Liver (tissue), 9 donors: ENCODE measurements around the gene STK17A. TPM values are rescaled to one million over a fixed set of nuclear protein-coding genes. Genes with fewer than 3 reads are reported as not detected.

Experiments used
- DNase-seq: peaks from one replicate; pipeline ENCODE4 v3.0.0-alpha.2; 2017; ENCODE audit warnings: low spot score
- H3K27ac ChIP-seq, 2 donors: one replicate each; pipeline ENCODE4 v1.7.0; 2013; ENCODE audit warnings: inconsistent platforms in 2 of 2, low read length in 2 of 2, control low read depth in 1 of 2, low read depth in 1 of 2, mild to moderate bottlenecking in 1 of 2
- H3K27me3 ChIP-seq, 4 donors: one replicate each; pipeline versions ENCODE4 v1.6.1 to v1.7.0; 2013; ENCODE audit warnings: low read length in 3 of 4, inconsistent platforms in 1 of 4, mild to moderate bottlenecking in 1 of 4, moderate library complexity in 1 of 4; ENCODE audit not compliant: control insufficient read depth in 4 of 4, insufficient read depth in 4 of 4
- H3K36me3 ChIP-seq, 4 donors: one replicate each; pipeline versions ENCODE4 v1.6.1 to v1.7.0; 2013; ENCODE audit warnings: low read length in 3 of 4, mild to moderate bottlenecking in 3 of 4, low read depth in 1 of 4, moderate library complexity in 1 of 4; ENCODE audit not compliant: control insufficient read depth in 4 of 4, insufficient read depth in 3 of 4
- H3K4me1 ChIP-seq, 4 donors: one replicate each; pipeline versions ENCODE4 v1.6.1 to v1.7.0; 2013; ENCODE audit warnings: low read length in 3 of 4, mild to moderate bottlenecking in 3 of 4, moderate library complexity in 1 of 4; ENCODE audit not compliant: control insufficient read depth in 4 of 4, insufficient read depth in 4 of 4
- H3K4me3 ChIP-seq, 3 donors: one replicate each; pipeline versions ENCODE4 v1.6.1 to v1.7.0; 2013; ENCODE audit warnings: low read length in 3 of 3, control low read depth in 1 of 3, low read depth in 1 of 3, mild to moderate bottlenecking in 1 of 3
- H3K9ac ChIP-seq, 2 donors: one replicate each; pipeline ENCODE4 v1.7.0; 2013; ENCODE audit warnings: low read length in 2 of 2, mild to moderate bottlenecking in 2 of 2, moderate library complexity in 2 of 2, control low read depth in 1 of 2, low read depth in 1 of 2
- H3K9me3 ChIP-seq, 4 donors: one replicate each; pipeline versions ENCODE4 v1.6.1 to v1.7.0; 2013; ENCODE audit warnings: low read length in 3 of 4; ENCODE audit not compliant: control insufficient read depth in 4 of 4
- ATF3 ChIP-seq: IDR thresholded peaks from 2 replicates; pipeline ENCODE4 v1.6.1; 2016; ENCODE audit warnings: antibody characterized with exemption
- EGR1 ChIP-seq, 2 donors: IDR thresholded peaks; 2 replicates each; pipeline ENCODE4 v1.6.1; 2016 to 2018; ENCODE audit warnings: antibody characterized with exemption in 2 of 2, low read depth in 2 of 2
- FOXA1 ChIP-seq: IDR thresholded peaks from 2 replicates; pipeline ENCODE4 v1.6.1; 2016; ENCODE audit warnings: antibody characterized with exemption
- FOXA2 ChIP-seq: IDR thresholded peaks from 2 replicates; pipeline ENCODE4 v1.6.1; 2016; ENCODE audit warnings: antibody characterized with exemption
- GABPA ChIP-seq, 2 donors: IDR thresholded peaks in 1 of 2; conservative IDR thresholded peaks in 1 of 2; 2 replicates each; pipeline ENCODE4 v1.6.1; 2016; ENCODE audit warnings: antibody characterized with exemption in 2 of 2, mild to moderate bottlenecking in 1 of 2, moderate library complexity in 1 of 2
- HNF4A ChIP-seq, 2 donors: conservative IDR thresholded peaks; 2 replicates each; pipeline ENCODE4 v1.6.1; 2016; ENCODE audit warnings: antibody characterized with exemption in 2 of 2, mild to moderate bottlenecking in 2 of 2
- HNF4G ChIP-seq: IDR thresholded peaks from 2 replicates; pipeline ENCODE4 v1.6.1; 2016; ENCODE audit warnings: antibody characterized with exemption
- JUND ChIP-seq, 2 donors: IDR thresholded peaks; 2 replicates each; pipeline ENCODE4 v1.6.1; 2016; ENCODE audit warnings: antibody characterized with exemption in 2 of 2
- NR2F2 ChIP-seq: IDR thresholded peaks from 2 replicates; pipeline ENCODE4 v1.6.1; 2016; ENCODE audit warnings: antibody characterized with exemption
- RXRA ChIP-seq, 2 donors: IDR thresholded peaks; 2 replicates each; pipeline ENCODE4 v1.6.1; 2017 to 2018; ENCODE audit warnings: antibody characterized with exemption in 2 of 2, mild to moderate bottlenecking in 1 of 2
- SP1 ChIP-seq: IDR thresholded peaks from 2 replicates; pipeline ENCODE4 v1.6.1; 2018; ENCODE audit warnings: antibody characterized with exemption, mild to moderate bottlenecking
- TAF1 ChIP-seq: conservative IDR thresholded peaks from 2 replicates; pipeline ENCODE4 v1.6.1; 2016; ENCODE audit warnings: antibody characterized with exemption, mild to moderate bottlenecking
- YY1 ChIP-seq: IDR thresholded peaks from 2 replicates; pipeline ENCODE4 v1.6.1; 2016; ENCODE audit warnings: antibody characterized with exemption, mild to moderate bottlenecking
- ZBTB33 ChIP-seq: IDR thresholded peaks from 2 replicates; pipeline ENCODE4 v1.6.1; 2016; ENCODE audit warnings: antibody characterized with exemption
- WGBS: extraction: QIAGEN DNeasy Blood & Tissue Kit; methylation state at CpG from one replicate; pipeline ENCODE4 v1.1.7; 2013; 5-methylcytosine and 5-hydroxymethylcytosine counted together
- polyA plus RNA-seq, 2 donors: library from polyadenylated mRNA; stranded (reverse) in 1 of 2; unstranded in 1 of 2; fragments of 200-250 nt in 1 of 2; fragments of >200 nt in 1 of 2; fragmentation: Nextera tagmentation in 1 of 2; extraction: Ambion mirVana in 1 of 2; gene quantifications; one replicate each; pipeline versions ENCODE4 v1.2.1 to v1.2.3, GENCODE V29; 2013 to 2015
- total RNA-seq, 2 donors: library from RNA; depleted of rRNA; stranded (reverse); fragments of >200 nt; gene quantifications; one replicate each; pipeline ENCODE4 v1.2.3, GENCODE V29; 2014
- donor health status: healthy.
- donor health status: healthy.
- donor health status: healthy.
- donor health status: healthy.
- donor health status: healthy.

The STK17A gene
- total and polyA plus RNA-seq, 4 donors, result 3.0 to 18.2 (median 7.2) TPM

GRCh38 chr7:43604251-43604650, 21.3 kb downstream of the STK17A start:
- Histone ChIP-seq H3K27ac (no peak overlapping the region), H3K9me3 (no peaks in the 10 kb centered on the region), H3K9ac (no peak overlapping the region), H3K27me3 (no peaks in the 10 kb centered on the region), H3K4me3 (no peak overlapping the region), H3K36me3 (peaks cover 0 to 5% (median 0%) of the 10 kb centered on the region in 4 donors), H3K4me1 (no peaks in the 10 kb centered on the region)
- TF ChIP-seq HNF4G, result no peak
- no peak for TF ChIP-seq GABPA (IDR thresholded peaks at IDR 0.05 in 1 of 2, conservative IDR thresholded peaks at IDR 0.05 in 1 of 2)
- no peak for TF ChIP-seq ZBTB33
- no peak for TF ChIP-seq FOXA2
- TF ChIP-seq HNF4A (conservative IDR thresholded peaks at IDR 0.05), result no peak
- no peak for TF ChIP-seq TAF1
- TF ChIP-seq JUND (IDR thresholded peaks at IDR 0.05), result no peak
- DNase-seq, result no peak
- WGBS, result 92% methylated on average over 1 of the region's 1 CpG

GRCh38 chr7:43609097-43609496, 26.2 kb downstream of the STK17A start:
- H3K36me3 ChIP-seq, result peaks cover 3 to 10% (median 8%) of the 10 kb centered on the region in 4 donors
- H3K9ac ChIP-seq, result no peak overlapping the region
- WGBS, result 95% methylated on average over 2 of the region's 2 CpGs
- TF ChIP-seq HNF4G, result no peak
- TF ChIP-seq ZBTB33, result no peak
- TF ChIP-seq HNF4A (conservative IDR thresholded peaks at IDR 0.05), result no peak
- no peak for TF ChIP-seq GABPA (IDR thresholded peaks at IDR 0.05 in 1 of 2, conservative IDR thresholded peaks at IDR 0.05 in 1 of 2)
- TF ChIP-seq TAF1, result no peak
- TF ChIP-seq EGR1 (IDR thresholded peaks at IDR 0.05; ENCODE audit: low read depth in 2 of 2), result no peak
- TF ChIP-seq FOXA2, result no peak
- TF ChIP-seq ATF3, result no peak
- no peak for TF ChIP-seq YY1
- TF ChIP-seq SP1, result no peak
- no peak for TF ChIP-seq FOXA1
- no peak for TF ChIP-seq NR2F2
- no peak overlapping the region for H3K27ac ChIP-seq
- H3K27me3 ChIP-seq, result no peaks in the 10 kb centered on the region
- no peaks in the 10 kb centered on the region for H3K4me1 ChIP-seq
- H3K4me3 ChIP-seq, result no peak overlapping the region
- DNase-seq, result no peak
- no peaks in the 10 kb centered on the region for H3K9me3 ChIP-seq

- no peaks in the 10 kb centered on the region for H3K27me3 ChIP-seq
- no peak for DNase-seq
- TF ChIP-seq FOXA1, result no peak
- TF ChIP-seq ZBTB33, result no peak
- TF ChIP-seq YY1, result no peak
- no peak for TF ChIP-seq EGR1 (IDR thresholded peaks at IDR 0.05; ENCODE audit: low read depth in 2 of 2)
- no peak for TF ChIP-seq SP1
- TF ChIP-seq HNF4A (conservative IDR thresholded peaks at IDR 0.05), result no peak
- TF ChIP-seq RXRA (IDR thresholded peaks at IDR 0.05), result no peak
- no peak for TF ChIP-seq HNF4G
- TF ChIP-seq GABPA (IDR thresholded peaks at IDR 0.05 in 1 of 2, conservative IDR thresholded peaks at IDR 0.05 in 1 of 2), result no peak
- TF ChIP-seq ATF3, result no peak
- no peak overlapping the region for H3K27ac ChIP-seq
- H3K36me3 ChIP-seq, result peaks cover 3 to 13% (median 8%) of the 10 kb centered on the region in 4 donors
- 91% methylated on average over 5 of the region's 5 CpGs for WGBS
- H3K9ac ChIP-seq, result no peak overlapping the region
- no peaks in the 10 kb centered on the region for H3K4me1 ChIP-seq
- no peak overlapping the region for H3K4me3 ChIP-seq
- H3K9me3 ChIP-seq, result no peaks in the 10 kb centered on the region
Observed at GRCh38 chr7:43612128-43612527, 29.2 kb downstream of the STK17A start.
